ENCODE measurements around the gene CDC42EP1.
"Not testable (repeated sequence)": the region's sequence is repeated elsewhere in the genome, so short reads cannot be mapped to it uniquely, and the experiment has no call there.

Gene CDC42EP1

GRCh38 chr22:37607010-37607934 is 47.0 kb downstream of the CDC42EP1 start:
- TF ChIP-seq CTCF (IDR thresholded peaks at IDR 0.05; ENCODE audit: extremely low read depth, missing control alignments) = peak; percentile 98
- peak; percentile 85 for DNase-seq (ENCODE audit: low spot score)

GRCh38 chr22:37607935-37608476 is 47.7 kb downstream of the CDC42EP1 start:
- TF ChIP-seq CTCF (IDR thresholded peaks at IDR 0.05; ENCODE audit: extremely low read depth, missing control alignments) = no peak
- peak; percentile 25 for DNase-seq (ENCODE audit: low spot score)

- no peak for TF ChIP-seq CTCF (IDR thresholded peaks at IDR 0.05; ENCODE audit: extremely low read depth, missing control alignments)
- DNase-seq (ENCODE audit: low spot score) = peak; percentile 98
Observed at GRCh38 chr22:37608477-37609239, 48.4 kb downstream of the CDC42EP1 start, which contains the start of gene GGA1. TSS of gene GGA1 (plus strand) at chr22:37608834. CDS start at chr22:37608861, 27 bp downstream.

- TF ChIP-seq CTCF (IDR thresholded peaks at IDR 0.05; ENCODE audit: extremely low read depth, missing control alignments) = no peak
- DNase-seq (ENCODE audit: low spot score) = peak; percentile 65
Observed at GRCh38 chr22:37609240-37610152, 49.2 kb downstream of the CDC42EP1 start.

- DNase-seq (ENCODE audit: low spot score) = not testable (repeated sequence)
Observed at GRCh38 chr22:37610153-37610475, 49.8 kb downstream of the CDC42EP1 start.

GRCh38 chr22:37610480-37611129 is 50.3 kb downstream of the CDC42EP1 start:
- no peak for TF ChIP-seq CTCF (IDR thresholded peaks at IDR 0.05; ENCODE audit: extremely low read depth, missing control alignments)
- no peak for DNase-seq (ENCODE audit: low spot score)

- no peak for DNase-seq (ENCODE audit: low spot score)
Observed at GRCh38 chr22:37611207-37611606, 50.9 kb downstream of the CDC42EP1 start.

More at GRCh38 chr22:37611207-37611606, 50.9 kb downstream of the CDC42EP1 start:
- no peak for TF ChIP-seq CTCF (IDR thresholded peaks at IDR 0.05; ENCODE audit: extremely low read depth, missing control alignments)
